OCI-LY1 (cell line): ENCODE data around the gene RBMS1.

Source experiments
- H2AFZ ChIP-seq: fragments of 200-600 bp; sonication (generic), shearing (Covaris generic); 2 replicates; pipeline ENCODE4 v1.6.0; 2014; ENCODE audit warnings: antibody characterized with exemption, mild to moderate bottlenecking, low read length
- H3F3A ChIP-seq: fragments of 200-600 bp; sonication (generic), shearing (Covaris generic); 2 replicates; pipeline ENCODE4 v1.6.0; 2014; ENCODE audit warnings: mild to moderate bottlenecking, antibody characterized with exemption, low read length, moderate library complexity; ENCODE audit not compliant: insufficient read depth
- H3K27ac ChIP-seq: fragments of 200-600 bp; sonication (generic); 2 replicates; pipeline ENCODE4 v1.5.1; 2014; ENCODE audit warnings: low read length, mixed run types, mild to moderate bottlenecking, low read depth; ENCODE audit not compliant: poor library complexity, severe bottlenecking
- H3K27me3 ChIP-seq: fragments of 200-600 bp; sonication (generic); 2 replicates; pipeline ENCODE4 v1.6.0; 2014; ENCODE audit warnings: antibody characterized with exemption, mild to moderate bottlenecking, low read length, moderate library complexity; ENCODE audit not compliant: insufficient read depth
- H3K36me3 ChIP-seq: fragments of 200-600 bp; sonication (generic); 2 replicates; pipeline ENCODE4 v1.6.1; 2014; ENCODE audit warnings: mild to moderate bottlenecking, antibody characterized with exemption, low read length, moderate library complexity, mixed read lengths; ENCODE audit not compliant: insufficient read depth
- H3K4me1 ChIP-seq: fragments of 200-600 bp; sonication (generic); 2 replicates; pipeline ENCODE4 v1.5.1; 2014; ENCODE audit warnings: mild to moderate bottlenecking, low read length, moderate library complexity; ENCODE audit not compliant: insufficient read depth, severe bottlenecking
- H3K4me2 ChIP-seq: fragments of 200-600 bp; sonication (generic), shearing (Covaris generic); 2 replicates; pipeline ENCODE4 v1.6.1; 2014; ENCODE audit warnings: low read length
- H3K4me3 ChIP-seq: fragments of 200-600 bp; sonication (generic); 2 replicates; pipeline ENCODE4 v1.5.1; 2014; ENCODE audit warnings: low read length, low read depth, mild to moderate bottlenecking, mixed read lengths; ENCODE audit not compliant: poor library complexity, severe bottlenecking
- H3K79me2 ChIP-seq: fragments of 200-600 bp; shearing (Covaris generic); 2 replicates; pipeline ENCODE4 v1.6.1; 2016; ENCODE audit warnings: mixed run types, low read length, mixed read lengths; ENCODE audit not compliant: insufficient read depth
- H3K9ac ChIP-seq: fragments of 200-600 bp; sonication (generic), shearing (Covaris generic); 2 replicates; pipeline ENCODE4 v1.6.1; 2014; ENCODE audit warnings: mild to moderate bottlenecking, low read length, mixed read lengths
- H3K9me2 ChIP-seq: fragments of 200-600 bp; sonication (generic), shearing (Covaris generic); 2 replicates; pipeline ENCODE4 v1.6.1; 2014; ENCODE audit warnings: low read depth, mild to moderate bottlenecking, low read length, mixed read lengths
- H3K9me3 ChIP-seq: fragments of 200-600 bp; shearing (Covaris generic); 2 replicates; pipeline ENCODE4 v1.6.1; 2014; ENCODE audit warnings: low read length, mixed read lengths
- H4K20me1 ChIP-seq: fragments of 200-600 bp; sonication (generic), shearing (Covaris generic); 2 replicates; pipeline ENCODE4 v1.6.0; 2016; ENCODE audit warnings: mild to moderate bottlenecking, low read length; ENCODE audit not compliant: insufficient read depth
- CTCF ChIP-seq: fragments of 200-600 bp; sonication (generic), shearing (Covaris generic); IDR thresholded peaks from 2 replicates; pipeline ENCODE4 v1.5.1; 2017; ENCODE audit warnings: mild to moderate bottlenecking, antibody characterized with exemption, low read length, moderate library complexity, mixed read lengths
- EZH2 ChIP-seq: fragments of 200-600 bp; sonication (generic), shearing (Covaris generic); IDR thresholded peaks from 2 replicates; pipeline ENCODE4 v1.8.0; 2017; ENCODE audit warnings: borderline replicate concordance, mixed run types, mild to moderate bottlenecking, antibody characterized with exemption, low read length, moderate library complexity, mixed read lengths

RBMS1 gene

GRCh38 chr2:160375802-160376469, 117.7 kb downstream of the RBMS1 start:
- H3K4me1 ChIP-seq: no peaks in the 10 kb centered on the region
- H3K4me3 ChIP-seq: no peak overlapping the region
- H3K4me2 ChIP-seq: no peak overlapping the region
- H3K36me3 ChIP-seq: no peaks in the 10 kb centered on the region
- H4K20me1 ChIP-seq: no peaks in the 10 kb centered on the region
- H3F3A ChIP-seq: no peaks in the 10 kb centered on the region
- no peaks in the 10 kb centered on the region for H3K79me2 ChIP-seq
- no peaks in the 10 kb centered on the region for H3K9me3 ChIP-seq
- TF ChIP-seq EZH2: no peak
- TF ChIP-seq CTCF: no peak
- H3K27ac ChIP-seq: no peak overlapping the region
- no peak overlapping the region for H3K9ac ChIP-seq
- no peaks in the 10 kb centered on the region for H3K27me3 ChIP-seq
- no peak overlapping the region for H2AFZ ChIP-seq
- H3K9me2 ChIP-seq: no peaks in the 10 kb centered on the region

GRCh38 chr2:160375037-160375436, 118.6 kb downstream of the RBMS1 start:
- Histone ChIP-seq H3K27ac (no peak overlapping the region), H3K9me2 (no peaks in the 10 kb centered on the region), H3K4me2 (no peak overlapping the region), H3K27me3 (no peaks in the 10 kb centered on the region), H3K4me3 (no peak overlapping the region), H3K9ac (no peak overlapping the region), H3K4me1 (no peaks in the 10 kb centered on the region), H4K20me1 (no peaks in the 10 kb centered on the region), H3K79me2 (no peaks in the 10 kb centered on the region), H3K36me3 (no peaks in the 10 kb centered on the region), H2AFZ (no peak overlapping the region), H3F3A (no peaks in the 10 kb centered on the region), H3K9me3 (no peaks in the 10 kb centered on the region)
- no peak for TF ChIP-seq CTCF
- TF ChIP-seq EZH2: no peak

- H3K9me2 ChIP-seq: no peaks in the 10 kb centered on the region
- H2AFZ ChIP-seq: no peak overlapping the region
- H3K4me1 ChIP-seq: no peaks in the 10 kb centered on the region
- no peaks in the 10 kb centered on the region for H3K79me2 ChIP-seq
- no peak for TF ChIP-seq EZH2
- no peak for TF ChIP-seq CTCF
- no peaks in the 10 kb centered on the region for H3F3A ChIP-seq
- H3K9ac ChIP-seq: no peak overlapping the region
- H3K36me3 ChIP-seq: no peaks in the 10 kb centered on the region
- no peaks in the 10 kb centered on the region for H3K27me3 ChIP-seq
- no peak overlapping the region for H3K4me3 ChIP-seq
- H3K9me3 ChIP-seq: no peaks in the 10 kb centered on the region
- H3K4me2 ChIP-seq: no peak overlapping the region
- no peaks in the 10 kb centered on the region for H4K20me1 ChIP-seq
- H3K27ac ChIP-seq: no peak overlapping the region
These were observed 119.9 kb downstream of the RBMS1 start for GRCh38 chr2:160373666-160374065.
